HG03108 (cell line): ENCODE measurements around the gene ARMC7.
"Not testable (repeated sequence)": the region's sequence is repeated elsewhere in the genome, so short reads cannot be mapped to it uniquely, and the experiment has no call there.

Experiments
- ATAC-seq: cut with Tn5 transposase; IDR thresholded peaks from one replicate; pipeline ENCODE4 v1.9.1; 2021; ENCODE audit warnings: moderate library complexity; ENCODE audit not compliant: unreplicated experiment

Gene ARMC7

DNA sequence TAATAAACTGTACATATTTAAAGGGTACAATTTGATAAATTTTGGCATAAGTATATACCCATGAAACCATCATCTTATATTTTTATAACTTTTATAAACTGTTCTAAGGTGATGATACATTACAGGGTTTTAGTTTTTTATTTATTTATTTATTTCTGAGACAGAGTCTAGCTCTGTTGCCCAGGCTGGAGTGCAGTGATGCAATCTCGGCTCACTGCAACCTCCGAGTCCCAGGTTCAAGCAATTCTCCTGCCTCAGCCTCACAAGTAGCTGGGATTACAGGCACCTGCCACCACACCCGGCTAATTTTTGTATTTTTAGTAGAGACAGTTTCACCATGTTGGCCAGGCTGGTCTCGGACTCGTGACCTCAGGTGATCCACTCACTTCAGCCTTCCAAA is 18.2 kb downstream of the ARMC7 start:
- not testable (repeated sequence) for ATAC-seq

DNA sequence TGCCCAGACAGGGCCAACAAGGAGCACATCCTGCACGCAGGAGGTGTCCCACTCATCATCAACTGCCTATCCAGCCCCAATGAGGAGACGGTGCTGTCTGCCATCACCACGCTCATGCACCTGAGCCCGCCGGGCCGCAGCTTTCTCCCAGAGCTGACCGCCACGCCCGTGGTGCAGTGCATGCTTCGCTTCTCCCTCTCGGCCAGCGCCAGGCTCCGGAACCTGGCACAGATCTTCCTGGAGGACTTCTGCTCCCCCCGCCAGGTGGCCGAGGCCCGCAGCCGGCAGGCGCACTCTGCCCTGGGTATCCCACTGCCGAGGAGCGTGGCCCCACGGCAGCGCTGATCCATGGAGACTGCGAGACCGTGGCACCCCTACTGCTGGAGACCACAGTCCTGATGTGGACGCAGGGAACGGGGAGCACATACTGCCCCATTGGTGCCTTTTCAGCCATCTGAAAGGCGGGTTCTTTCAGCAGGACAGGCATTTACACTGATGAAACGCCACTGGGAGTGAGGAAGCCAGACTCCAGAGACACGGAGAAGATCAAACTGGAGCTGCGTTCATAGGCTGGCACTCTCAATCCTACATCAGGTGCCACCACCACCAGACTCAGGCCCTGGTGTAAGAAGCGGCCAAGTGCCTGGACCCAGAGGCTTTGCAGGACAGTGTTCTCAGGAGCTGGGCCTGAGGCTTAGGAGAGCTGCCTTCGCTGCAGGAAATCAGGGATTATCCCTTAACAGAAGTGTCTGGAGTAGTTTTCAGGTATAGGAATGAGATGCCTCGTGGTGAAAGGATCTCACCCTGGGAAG is 19.1 kb downstream of the ARMC7 start:
- no peak for ATAC-seq

DNA sequence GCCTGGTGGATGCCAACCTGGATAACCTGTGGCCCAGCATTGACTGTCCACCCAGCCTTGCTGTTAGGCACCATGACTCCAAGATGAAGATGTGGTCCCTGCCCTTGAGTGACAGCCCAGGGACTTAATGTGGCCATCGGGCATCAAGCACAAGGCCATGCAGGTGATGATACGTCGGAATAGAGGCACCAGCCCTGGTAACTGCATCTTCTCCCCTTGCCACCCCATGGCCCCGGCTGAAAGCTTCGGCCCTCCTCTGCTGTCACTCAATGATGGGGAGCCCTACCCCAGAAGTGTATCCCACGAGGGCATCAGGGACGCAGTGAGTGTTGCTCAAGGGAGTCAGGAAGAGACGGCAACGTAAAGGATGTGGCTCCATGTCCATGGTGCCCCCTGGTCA is 19.8 kb downstream of the ARMC7 start:
- ATAC-seq, result no peak

DNA sequence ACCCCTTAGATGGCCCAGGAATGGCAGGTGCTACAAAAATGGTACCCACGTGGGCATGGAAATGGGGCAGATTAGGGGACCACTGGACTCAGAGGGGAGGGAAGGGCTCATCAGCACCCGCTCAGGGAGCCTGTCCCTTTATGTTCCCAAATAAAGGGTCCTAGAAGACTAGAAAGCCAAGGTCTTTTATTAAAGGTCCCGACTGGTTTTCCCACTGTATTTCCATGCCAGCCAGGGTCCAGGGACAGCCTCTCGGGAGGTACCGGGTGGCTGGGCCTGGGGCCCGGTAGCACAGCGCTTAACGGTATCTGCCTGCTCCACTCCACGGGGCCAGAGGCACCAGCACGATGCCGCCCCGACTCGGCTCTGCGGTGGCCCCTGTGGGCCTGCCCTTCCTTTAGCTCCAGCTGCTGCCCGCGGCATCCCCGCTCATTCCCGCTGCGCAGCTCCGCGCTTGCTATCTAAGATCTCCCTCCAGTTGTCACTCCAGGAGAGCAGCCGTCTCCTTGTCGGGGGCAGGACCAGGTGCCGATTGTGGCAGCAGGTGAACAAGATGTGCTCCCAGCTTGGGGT is 20.4 kb downstream of the ARMC7 start:
- ATAC-seq, result no peak

DNA sequence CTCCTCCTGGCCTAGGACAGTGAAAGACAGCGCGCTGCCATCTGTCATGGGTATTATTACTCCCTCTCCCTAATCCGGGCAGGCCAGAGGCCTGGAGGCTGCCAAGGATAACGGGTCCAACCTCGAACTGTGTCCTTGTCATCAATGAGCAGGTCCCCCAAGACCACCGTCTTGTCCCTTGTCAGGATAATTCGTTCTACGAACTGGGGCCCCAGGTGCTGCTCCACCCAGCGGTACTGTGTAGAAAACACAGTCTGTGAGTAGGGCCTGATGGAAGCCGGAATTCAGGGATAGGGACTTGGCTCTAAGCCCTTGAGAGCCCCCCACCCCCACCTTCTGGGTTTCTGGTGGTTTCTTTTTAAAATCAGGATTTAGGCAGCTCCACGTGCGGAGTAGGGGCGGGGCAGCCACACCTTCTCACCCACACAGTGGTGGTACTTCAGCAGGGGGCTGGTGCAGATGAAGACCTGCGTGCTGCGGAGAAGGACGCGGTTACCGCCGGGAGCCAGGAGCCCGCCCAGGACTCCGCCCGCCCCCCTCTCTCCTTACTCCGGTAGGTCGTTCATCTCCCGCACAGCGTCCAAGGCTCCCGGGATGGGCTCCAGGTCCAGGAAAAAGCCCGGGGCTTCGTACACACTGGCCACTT is 21.0 kb downstream of the ARMC7 start:
- ATAC-seq, result no peak

DNA sequence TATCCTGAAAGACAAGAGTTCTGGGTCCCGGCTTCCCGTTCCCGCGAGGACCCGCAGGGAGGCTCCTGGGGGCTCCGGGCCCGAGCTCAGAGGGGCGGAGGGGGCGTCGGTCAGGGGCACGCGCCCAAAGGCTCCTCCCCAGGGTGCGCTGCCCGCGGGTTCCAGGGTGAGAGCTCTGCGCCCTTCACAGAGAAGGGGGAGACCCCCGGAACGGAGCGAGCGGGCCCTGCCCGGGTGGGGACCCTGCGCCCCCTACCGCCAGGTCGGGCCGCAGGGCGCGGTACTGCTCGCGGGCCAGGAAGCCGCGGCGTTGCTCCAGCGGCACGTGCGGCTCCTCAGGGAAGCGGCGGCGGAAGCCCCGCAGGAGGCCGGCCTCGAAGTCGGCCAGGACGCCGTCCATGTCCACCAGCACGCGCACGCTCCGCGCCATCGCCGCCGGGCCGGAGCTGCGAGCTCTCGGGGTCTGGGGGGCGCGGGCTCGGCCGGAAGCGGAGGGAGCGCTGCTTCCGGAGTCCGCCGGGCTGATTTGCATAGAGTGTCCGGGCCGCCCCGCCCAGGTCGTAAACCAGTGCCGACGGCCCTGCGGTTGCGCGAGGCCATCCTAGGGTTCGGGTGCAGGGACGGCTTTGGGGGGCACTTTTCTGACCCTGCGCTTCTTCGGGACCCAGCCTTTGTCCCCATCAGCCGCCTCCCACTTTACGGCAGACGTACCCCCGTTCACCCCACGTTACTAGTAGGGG is 21.7 kb downstream of the ARMC7 start, which contains the start of gene NT5C:
Gene NT5C, minus strand, starts transcription at position 465 of the 740 bp plus-strand sequence. Its CDS starts 35 bp downstream, at position 430.
- ATAC-seq, result peak; percentile 82

DNA sequence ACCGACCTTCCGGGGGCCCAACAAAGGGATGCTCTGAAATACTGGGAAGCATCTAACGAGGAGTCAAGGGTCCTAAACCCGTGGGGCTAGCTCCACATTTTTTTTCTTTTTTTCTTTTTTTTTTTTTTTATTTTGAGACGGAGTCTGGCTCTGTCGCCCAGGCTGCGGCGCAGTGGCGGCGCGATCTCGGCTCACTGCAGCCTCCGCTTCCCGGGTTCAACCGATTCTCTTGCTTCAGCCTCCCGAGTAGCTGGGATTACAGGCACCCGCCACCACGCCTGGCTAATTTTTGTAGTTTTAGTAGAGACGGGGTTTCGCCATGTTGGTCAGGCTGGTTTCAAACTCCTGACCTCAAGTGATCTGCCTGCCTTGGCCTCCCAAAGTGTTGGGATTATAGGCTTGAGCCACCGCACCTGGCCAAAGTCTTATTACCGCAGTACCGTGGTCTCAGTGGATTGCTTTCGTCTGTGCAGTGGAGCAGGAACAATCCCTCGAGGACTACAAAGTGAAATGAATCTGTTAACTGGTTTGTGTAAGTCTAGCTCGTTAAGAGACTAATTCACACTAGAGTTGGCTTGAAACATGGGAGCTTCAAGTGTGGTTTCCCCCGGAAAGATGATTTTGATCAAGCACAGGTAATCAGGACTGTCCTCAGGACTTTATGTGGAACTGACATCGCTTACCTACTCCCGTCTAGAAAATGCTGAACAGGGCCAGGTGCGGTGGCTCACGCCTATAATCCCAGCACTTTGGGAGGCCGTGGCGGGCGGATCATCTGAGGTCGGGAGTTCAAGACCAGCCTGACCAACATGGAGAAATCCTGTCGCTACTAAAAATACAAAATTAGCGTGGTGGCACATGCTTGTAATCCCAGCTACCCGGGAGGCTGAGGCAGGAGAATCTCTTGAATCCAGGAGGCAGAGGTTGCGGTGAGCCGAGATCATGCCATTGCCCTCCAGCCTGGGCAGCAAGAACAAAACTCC is 22.5 kb downstream of the ARMC7 start:
- not testable (repeated sequence) for ATAC-seq

DNA sequence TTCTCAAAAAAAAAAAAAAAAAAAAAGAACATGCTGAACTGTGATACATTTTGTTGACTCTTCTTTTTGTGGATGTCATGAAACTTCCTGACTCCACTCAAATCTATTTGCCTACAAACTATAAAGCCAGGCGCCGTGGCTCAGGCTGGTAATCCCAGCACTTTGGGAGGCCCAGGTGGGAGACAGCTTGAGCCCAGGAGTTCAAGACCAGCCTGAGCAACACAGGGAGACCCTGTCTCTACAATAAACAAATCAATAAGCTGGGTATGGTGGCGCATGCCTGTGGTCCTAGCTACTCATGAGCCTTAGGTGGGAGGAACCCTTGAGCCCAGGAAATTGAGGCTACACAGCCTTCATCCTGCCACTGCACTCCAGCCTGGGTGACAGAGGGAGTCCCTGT is 23.2 kb downstream of the ARMC7 start:
- ATAC-seq, result no peak

DNA sequence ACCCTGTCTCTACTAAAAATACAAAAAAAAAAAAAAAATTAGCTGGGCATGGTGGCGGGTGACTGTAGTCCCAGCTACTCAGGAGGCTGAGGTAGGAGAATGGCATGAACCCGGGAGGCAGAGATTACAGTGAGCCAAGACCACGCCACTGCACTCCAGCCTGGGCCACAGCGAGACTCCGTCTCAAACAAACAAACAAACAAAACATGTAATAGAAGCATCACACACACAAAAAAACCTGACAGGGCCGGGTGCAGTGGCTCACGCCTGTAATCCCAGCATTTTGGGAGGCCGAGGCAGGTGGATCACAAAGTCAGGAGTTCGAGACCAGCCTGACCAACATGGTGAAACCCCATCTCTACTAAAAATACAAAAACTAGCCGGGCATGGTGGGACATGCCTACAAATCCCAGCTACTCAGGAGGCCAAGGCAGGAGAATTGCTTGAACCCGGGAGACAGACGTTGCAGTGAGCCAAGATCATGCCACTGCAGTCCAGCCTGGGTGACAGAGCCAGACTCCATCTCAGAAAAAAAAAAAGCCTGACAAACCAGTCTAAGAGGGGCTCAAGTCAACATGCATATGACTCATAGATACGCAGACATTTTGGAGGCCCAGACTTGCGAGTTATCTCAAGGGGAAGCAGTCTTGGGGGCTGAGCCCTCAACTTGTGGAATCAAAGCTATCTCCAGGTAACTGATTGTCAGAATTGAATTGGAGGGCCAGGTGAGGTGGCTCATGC is 24.0 kb downstream of the ARMC7 start:
- ATAC-seq, result not testable (repeated sequence)

DNA sequence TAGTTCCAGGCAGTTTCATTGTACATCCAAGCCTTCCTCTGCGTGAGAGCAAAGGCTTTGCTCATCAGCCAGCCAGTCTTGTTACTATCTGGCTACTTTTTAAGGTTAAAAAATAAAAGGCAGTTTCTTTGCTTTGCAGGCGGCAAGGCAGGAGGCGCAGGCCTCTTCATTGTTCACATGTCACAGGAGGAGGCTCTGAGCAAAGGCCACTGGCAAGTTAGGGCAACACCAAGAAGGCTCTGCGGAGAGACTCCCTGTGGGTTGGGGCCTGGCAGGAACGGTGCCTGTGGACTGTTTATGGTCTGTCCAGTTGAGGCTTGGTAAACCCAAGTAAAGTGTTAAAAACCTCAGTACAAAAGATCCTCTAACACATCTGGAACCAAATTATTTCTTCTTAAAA is 25.7 kb downstream of the ARMC7 start:
- ATAC-seq, result no peak

DNA sequence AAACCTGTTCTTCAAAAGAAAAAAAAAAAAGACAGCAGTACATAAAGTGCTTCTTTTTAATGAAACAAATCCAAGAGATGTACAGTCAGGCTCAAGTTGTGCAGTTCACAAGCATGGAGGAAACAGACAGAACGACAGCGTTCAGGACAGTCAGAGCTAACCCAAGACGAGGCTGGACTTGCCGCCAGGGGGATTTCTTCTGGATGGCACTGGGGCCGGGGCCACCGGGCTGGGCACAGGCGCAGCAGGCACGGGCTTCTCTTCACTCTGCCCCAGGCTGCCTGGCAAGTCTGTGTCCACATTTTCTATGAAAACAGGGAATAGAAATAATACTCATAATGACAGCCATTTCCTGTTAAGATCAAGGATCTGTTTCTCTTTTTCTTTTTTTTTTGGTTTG is 26.2 kb downstream of the ARMC7 start:
- ATAC-seq, result no peak

DNA sequence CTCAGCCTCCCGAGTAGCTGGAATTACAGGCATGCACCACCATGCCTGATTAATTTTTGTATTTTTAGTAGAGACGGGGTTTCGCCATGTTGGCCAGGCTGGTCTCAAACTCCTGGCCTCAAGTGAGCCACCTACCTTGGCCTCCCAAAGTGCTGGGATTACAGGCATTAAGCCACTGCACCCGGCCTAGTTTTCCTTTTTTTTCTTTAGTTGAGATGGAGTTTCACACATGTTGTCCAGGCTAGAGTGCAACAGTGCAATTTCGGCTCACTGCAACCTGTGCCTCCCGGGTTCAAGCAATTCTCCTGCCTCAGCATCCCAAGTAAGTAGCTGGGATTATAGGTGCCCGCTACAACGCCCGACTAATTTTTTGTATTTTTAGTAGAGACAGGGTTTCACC is 28.0 kb downstream of the ARMC7 start:
- ATAC-seq, result not testable (repeated sequence)

DNA sequence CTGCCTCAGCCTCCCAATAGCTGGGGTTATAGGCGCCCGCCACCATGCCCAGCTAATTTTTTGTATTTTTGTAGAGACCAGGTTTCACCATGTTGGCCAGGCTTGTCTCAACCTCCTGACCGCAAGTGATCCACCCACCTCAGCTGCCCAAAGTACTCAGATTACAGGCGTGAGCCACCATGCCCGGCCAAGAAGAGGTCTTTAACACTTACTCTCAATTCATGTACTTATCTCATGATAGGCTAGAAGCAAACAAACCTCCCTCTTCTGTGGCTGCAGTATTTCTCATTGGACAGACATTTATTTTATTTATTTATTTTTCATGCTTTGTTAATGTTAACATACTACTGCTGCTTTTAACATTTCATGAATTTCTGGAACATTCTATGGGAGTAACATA is 28.8 kb downstream of the ARMC7 start:
- no peak for ATAC-seq

DNA sequence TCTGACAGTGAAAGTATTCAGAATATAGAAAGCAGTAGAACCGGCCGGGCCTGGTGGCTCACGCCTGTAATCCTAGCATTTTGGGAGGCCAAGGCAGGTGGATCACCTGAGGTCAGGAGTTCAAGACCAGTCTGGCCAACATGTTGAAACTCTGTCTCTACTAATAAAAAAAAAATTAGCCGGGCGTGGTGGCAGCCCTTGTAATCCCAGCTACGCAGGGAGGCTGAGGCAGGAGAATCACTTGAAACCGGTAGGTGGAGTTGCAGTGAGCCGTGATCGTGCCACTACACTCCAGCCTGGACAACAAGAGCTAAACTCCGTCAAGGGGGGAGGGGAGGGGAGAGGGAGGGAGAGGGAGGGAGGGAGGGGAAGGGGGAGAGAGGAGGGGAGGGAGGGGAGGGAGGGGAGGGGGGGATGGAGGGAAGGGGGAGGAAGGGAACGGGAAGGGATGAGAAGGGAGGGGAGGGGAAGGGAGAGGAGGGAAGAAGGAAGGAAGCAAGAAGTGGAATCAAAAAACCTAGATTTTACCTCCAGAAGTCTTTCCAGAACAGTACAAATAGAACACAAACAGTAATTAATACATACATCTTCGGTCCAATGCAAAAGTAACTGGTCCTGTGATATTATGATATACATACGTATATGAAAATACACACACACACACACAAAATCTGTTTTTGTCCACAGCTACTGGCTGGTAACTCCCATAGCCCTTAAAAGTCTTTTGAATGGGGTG is 32.6 kb downstream of the ARMC7 start:
- no peak for ATAC-seq

DNA sequence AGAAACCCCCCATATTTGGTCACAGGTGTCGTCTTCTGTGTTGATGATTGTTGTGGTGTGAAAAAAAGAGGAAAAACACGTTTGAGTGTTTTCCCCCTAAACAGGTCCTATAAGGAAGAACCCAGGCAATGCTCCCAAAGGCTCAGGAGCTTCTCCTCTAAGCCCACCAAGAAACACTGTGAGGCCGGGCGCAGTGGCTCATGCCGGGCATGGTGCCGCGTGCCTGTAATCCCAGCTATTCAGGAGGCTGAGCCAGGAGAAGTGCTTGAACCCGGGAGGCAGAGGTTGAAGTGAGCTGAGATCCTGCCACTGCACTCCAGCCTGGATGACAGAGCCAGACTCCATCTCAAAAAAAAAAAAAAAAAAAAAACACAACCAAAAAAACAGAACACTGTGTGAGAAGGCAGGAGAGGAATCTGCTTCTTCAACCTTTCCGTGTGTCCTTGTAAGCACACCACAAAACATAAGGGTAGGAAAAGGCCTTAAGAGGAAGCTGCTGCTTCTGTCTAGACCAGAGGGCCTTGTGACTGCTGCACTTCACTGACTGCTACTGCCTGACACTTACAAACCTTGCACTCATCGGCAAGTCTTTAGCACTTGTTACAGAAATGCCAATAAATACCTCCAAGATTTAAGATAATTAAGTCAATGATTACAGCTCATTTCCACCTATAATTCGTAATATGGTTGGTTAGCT is 35.2 kb downstream of the ARMC7 start:
- ATAC-seq, result no peak

DNA sequence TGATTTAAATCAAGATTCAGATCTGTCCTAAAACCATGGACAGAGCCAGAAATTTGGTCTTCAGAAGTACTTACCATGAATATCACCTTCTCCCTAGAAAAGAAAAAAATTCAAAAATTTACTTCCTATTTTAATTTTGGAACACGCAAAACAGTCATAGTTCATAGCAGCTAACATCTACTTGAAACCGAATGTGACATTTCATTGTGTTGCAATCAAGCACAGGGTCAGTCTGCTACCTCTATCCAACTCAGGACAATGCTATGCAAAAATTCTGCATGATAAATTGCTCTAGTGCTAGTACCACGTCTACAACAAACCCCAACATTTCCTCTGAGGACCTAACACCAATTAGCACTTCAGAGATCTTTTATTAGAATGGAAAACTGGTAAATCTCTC is 36.8 kb downstream of the ARMC7 start:
- no peak for ATAC-seq

DNA sequence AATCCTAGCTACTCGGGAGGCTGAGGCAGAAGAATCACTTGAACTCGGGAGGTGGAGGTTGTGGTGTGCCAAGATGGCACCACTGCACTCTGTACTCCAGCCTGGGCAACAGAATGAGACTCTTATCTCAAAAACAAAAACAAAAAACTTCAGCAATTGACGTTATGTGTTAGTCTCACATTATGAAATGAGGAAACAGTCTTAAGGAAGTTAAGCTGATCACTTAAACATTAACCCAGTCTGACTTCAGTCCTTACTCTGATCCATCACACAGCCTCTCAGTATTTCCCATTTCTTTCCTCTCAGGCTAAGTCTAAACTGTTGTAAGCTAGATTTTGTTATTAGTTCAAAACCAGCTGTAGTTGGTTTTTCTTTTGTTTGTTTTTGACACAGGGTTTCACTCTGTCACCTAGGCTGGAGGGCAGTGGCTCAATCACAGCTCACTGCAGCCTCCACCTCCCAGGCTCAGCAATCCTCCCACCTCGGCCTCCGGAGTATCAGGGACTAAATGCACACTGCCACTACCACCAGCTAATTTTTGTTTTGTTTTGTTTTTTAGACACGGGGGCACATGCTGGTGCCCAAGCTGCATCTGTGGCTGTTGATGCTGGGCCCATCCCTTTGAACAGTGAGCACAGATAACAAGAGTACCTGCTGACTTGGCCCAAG is 38.2 kb downstream of the ARMC7 start:
- ATAC-seq, result no peak

DNA sequence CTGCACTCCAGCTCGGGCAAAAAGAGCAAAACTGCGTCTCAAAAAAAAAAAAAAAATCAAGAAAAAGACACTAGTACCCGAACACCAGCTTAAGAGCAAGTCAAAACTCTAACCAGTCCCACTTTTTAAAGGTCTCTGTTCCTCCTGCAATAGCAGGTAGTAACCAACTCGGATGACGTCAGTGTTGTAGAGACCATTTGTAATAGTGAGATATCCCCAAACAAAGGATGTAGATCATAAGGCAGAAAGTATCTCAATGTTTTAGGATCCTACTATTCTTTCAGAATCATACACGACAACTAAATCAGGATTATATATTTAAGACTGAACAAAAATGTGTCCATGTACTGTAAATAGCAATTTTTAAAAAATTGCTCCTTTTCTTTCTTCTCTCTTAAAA is 42.2 kb downstream of the ARMC7 start:
- ATAC-seq, result no peak
